Hepatocyte (in vitro differentiated cells): ENCODE results near the gene ACTA2. TPM values are rescaled to one million over a fixed set of nuclear protein-coding genes. Genes with fewer than 3 reads are reported as not detected.

ENCODE experiments used
- DNase-seq: peaks from one replicate; pipeline ENCODE4 v3.0.0-alpha.2; 2016; ENCODE audit warnings: low spot score
- H2AFZ ChIP-seq: fragments of 200-600 bp; sonication (generic); 2 replicates; pipeline ENCODE4 v1.6.0; 2016; ENCODE audit warnings: antibody characterized with exemption, mild to moderate bottlenecking
- H3K27ac ChIP-seq: fragments of 200-600 bp; sonication (generic); 2 replicates; pipeline ENCODE4 v1.5.1; 2016; ENCODE audit warnings: mild to moderate bottlenecking
- H3K27me3 ChIP-seq: fragments of 200-600 bp; sonication (generic); 2 replicates; pipeline ENCODE4 v1.6.1; 2016
- H3K36me3 ChIP-seq: fragments of 200-600 bp; sonication (generic); replicated peaks from 2 replicates; pipeline ENCODE4 v1.5.1; 2016; ENCODE audit warnings: low read depth; ENCODE audit not compliant: insufficient read depth
- H3K4me1 ChIP-seq: fragments of 200-600 bp; sonication (generic); 2 replicates; pipeline ENCODE4 v1.5.1; 2016; ENCODE audit warnings: mild to moderate bottlenecking, moderate library complexity; ENCODE audit not compliant: insufficient read depth
- H3K4me2 ChIP-seq: fragments of 200-600 bp; sonication (generic); 2 replicates; pipeline ENCODE4 v1.6.0; 2016
- H3K4me3 ChIP-seq: fragments of 200-600 bp; sonication (generic); 2 replicates; pipeline ENCODE4 v1.5.1; 2016; ENCODE audit warnings: mild to moderate bottlenecking
- H3K79me2 ChIP-seq: fragments of 200-600 bp; sonication (generic); 2 replicates; pipeline ENCODE4 v1.6.0; 2017; ENCODE audit warnings: mild to moderate bottlenecking
- H3K9me2 ChIP-seq: fragments of 200-600 bp; sonication (generic); replicated peaks from 2 replicates; pipeline ENCODE4 v1.6.0; 2017; ENCODE audit warnings: mild to moderate bottlenecking; ENCODE audit not compliant: insufficient read depth
- H3K9me3 ChIP-seq: fragments of 200-600 bp; sonication (generic); 2 replicates; pipeline ENCODE4 v1.5.1; 2016; ENCODE audit warnings: low read depth, mild to moderate bottlenecking
- H4K20me1 ChIP-seq: fragments of 200-600 bp; sonication (generic); 2 replicates; pipeline ENCODE4 v1.6.0; 2016; ENCODE audit warnings: mild to moderate bottlenecking; ENCODE audit not compliant: insufficient read depth, poor library complexity, severe bottlenecking
- EZH2 ChIP-seq: fragments of 200-600 bp; sonication (generic); IDR thresholded peaks from 2 replicates; pipeline ENCODE4 v1.6.1; 2016; ENCODE audit warnings: antibody characterized with exemption, mild to moderate bottlenecking, borderline replicate concordance
- EZH2phosphoT487 ChIP-seq: fragments of 200-600 bp; sonication (generic); IDR thresholded peaks from one replicate; pipeline ENCODE4 v1.6.1; 2018; ENCODE audit warnings: antibody characterized with exemption, mild to moderate bottlenecking, low read depth, moderate library complexity; ENCODE audit not compliant: unreplicated experiment, severe bottlenecking
- WGBS: methylation state at CpG from one replicate; pipeline ENCODE4 v1.1.6; 2016; ENCODE audit warnings: low lambda C conversion rate; ENCODE audit errors: missing lambda C conversion rate; 5-methylcytosine and 5-hydroxymethylcytosine counted together
- polyA plus RNA-seq: library from polyadenylated mRNA; unstranded; fragments of >200 nt; fragmentation: Nextera tagmentation; extraction: Ambion mirVana; gene quantifications from 2 replicates; pipeline ENCODE4 v1.2.1, GENCODE V29; 2016
- total RNA-seq: library from RNA; depleted of rRNA; stranded (reverse); fragments of >200 nt; gene quantifications from 2 replicates; pipeline ENCODE4 v1.2.3, GENCODE V29; 2014
- TF ChIP-seq, protein P1 (sequence below): fragments of 200-600 bp; sonication (generic); IDR thresholded peaks from 2 replicates; pipeline ENCODE4 v1.5.1; 2016; ENCODE audit warnings: antibody characterized with exemption, mild to moderate bottlenecking; ENCODE audit not compliant: poor library complexity

ACTA2 gene
- total and polyA plus RNA-seq, 2 experiments from 2014 or later = 207 to 218 TPM

DNA sequence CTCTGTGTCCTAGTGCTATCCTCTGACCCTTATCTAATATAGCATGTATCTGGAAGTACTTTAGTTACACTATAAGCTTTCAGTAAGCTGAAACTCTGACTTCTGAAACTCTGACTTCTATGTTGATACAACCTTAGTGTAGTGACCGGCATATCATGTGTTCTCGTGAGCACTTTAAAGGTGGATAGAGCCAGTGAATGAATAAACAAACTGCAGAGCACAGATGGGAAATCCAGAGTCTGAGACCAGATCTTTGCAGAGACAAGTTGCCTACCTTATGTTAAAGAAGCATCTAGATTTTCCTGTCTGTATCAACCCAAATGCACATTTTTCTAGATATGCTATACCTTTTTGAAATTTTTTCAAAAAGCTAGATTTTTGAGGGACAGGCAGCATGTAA is 3.5 kb downstream of the ACTA2 start:
- Histone ChIP-seq H3K79me2 (no peaks in the 10 kb centered on the region), H3K27me3 (no peaks in the 10 kb centered on the region), H2AFZ (no peak overlapping the region), H3K36me3 (no peaks in the 10 kb centered on the region), H3K4me1 (peaks cover 25% of the 10 kb centered on the region), H3K9me2 (no peaks in the 10 kb centered on the region), H3K4me2 (peak overlapping the region; percentile 15), H4K20me1 (no peaks in the 10 kb centered on the region), H3K4me3 (no peak overlapping the region), H3K27ac (no peak overlapping the region), H3K9me3 (no peaks in the 10 kb centered on the region)
- WGBS = 45% methylated on average over 2 of the region's 2 CpGs
- no peak for DNase-seq
- TF ChIP-seq EZH2 (no peak), EZH2phosphoT487 (no peak)
- TF ChIP-seq, protein P1, sequence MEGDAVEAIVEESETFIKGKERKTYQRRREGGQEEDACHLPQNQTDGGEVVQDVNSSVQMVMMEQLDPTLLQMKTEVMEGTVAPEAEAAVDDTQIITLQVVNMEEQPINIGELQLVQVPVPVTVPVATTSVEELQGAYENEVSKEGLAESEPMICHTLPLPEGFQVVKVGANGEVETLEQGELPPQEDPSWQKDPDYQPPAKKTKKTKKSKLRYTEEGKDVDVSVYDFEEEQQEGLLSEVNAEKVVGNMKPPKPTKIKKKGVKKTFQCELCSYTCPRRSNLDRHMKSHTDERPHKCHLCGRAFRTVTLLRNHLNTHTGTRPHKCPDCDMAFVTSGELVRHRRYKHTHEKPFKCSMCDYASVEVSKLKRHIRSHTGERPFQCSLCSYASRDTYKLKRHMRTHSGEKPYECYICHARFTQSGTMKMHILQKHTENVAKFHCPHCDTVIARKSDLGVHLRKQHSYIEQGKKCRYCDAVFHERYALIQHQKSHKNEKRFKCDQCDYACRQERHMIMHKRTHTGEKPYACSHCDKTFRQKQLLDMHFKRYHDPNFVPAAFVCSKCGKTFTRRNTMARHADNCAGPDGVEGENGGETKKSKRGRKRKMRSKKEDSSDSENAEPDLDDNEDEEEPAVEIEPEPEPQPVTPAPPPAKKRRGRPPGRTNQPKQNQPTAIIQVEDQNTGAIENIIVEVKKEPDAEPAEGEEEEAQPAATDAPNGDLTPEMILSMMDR = no peak

DNA sequence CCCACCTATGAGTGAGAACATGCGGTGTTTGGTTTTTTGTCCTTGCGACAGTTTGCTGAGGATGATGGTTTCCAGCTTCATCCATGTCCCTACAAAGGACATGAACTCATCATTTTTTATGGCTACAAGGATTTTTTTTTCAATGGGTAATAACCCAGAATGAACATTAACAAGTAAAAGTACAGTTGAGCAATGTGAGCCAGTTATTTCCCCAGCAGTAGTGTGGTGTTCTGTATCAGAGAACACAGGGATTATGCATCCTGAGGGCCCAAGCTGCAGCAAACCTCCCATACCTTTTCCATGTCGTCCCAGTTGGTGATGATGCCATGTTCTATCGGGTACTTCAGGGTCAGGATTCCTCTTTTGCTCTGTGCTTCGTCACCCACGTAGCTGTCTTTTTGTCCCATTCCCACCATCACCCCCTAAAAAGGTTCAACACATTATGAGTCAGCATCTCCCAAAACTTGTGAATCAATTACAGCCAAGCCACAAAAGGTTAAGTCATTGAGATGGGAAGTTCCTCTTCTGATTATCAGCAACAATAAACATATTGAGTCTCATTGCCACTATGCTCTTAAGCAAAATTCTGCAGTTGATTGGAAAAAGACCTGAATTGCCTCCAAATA is 5.5 kb downstream of the ACTA2 start:
- TF ChIP-seq EZH2 (no peak), EZH2phosphoT487 (no peak)

DNA sequence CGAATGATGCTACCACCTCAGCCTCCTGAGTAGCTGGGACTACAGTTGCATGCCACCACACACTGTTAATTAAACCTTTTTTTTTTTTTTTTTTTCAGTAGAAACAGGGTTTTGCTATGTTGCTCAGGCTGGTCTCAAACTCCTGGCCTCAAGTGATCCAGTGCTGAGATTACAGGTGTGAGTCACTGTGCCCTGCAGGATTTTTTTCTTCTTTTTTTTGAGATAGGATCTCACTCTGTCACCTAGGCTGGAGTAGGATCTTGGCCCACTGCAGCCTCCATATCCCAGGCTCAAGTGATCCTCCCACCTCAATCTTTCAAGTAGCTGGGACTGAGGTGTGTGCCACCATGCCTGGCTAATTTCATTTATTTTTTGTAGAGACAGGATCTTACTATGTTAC is 6.4 kb downstream of the ACTA2 start:
- TF ChIP-seq EZH2 = no peak
- TF ChIP-seq EZH2phosphoT487 = no peak
- TF ChIP-seq, protein P1 = no peak
- H3K4me1 ChIP-seq = peaks cover 14% of the 10 kb centered on the region
- no peak overlapping the region for H2AFZ ChIP-seq
- DNase-seq = no peak
- H3K36me3 ChIP-seq = no peaks in the 10 kb centered on the region
- no peaks in the 10 kb centered on the region for H3K9me3 ChIP-seq
- WGBS = 95% methylated on average over 1 of the region's 1 CpG
- no peaks in the 10 kb centered on the region for H3K27me3 ChIP-seq
- H3K27ac ChIP-seq = no peak overlapping the region
- no peaks in the 10 kb centered on the region for H4K20me1 ChIP-seq
- H3K9me2 ChIP-seq = no peaks in the 10 kb centered on the region
- H3K4me2 ChIP-seq = no peak overlapping the region
- no peaks in the 10 kb centered on the region for H3K79me2 ChIP-seq
- H3K4me3 ChIP-seq = no peak overlapping the region

More for the DNA sequence above, 5.5 kb downstream of the ACTA2 start:
- Histone ChIP-seq H3K36me3 (no peaks in the 10 kb centered on the region), H3K4me3 (no peak overlapping the region), H3K4me2 (no peak overlapping the region), H3K79me2 (no peaks in the 10 kb centered on the region), H2AFZ (no peak overlapping the region), H4K20me1 (no peaks in the 10 kb centered on the region), H3K27me3 (no peaks in the 10 kb centered on the region), H3K9me3 (no peaks in the 10 kb centered on the region), H3K4me1 (peaks cover 15% of the 10 kb centered on the region), H3K27ac (no peak overlapping the region), H3K9me2 (no peaks in the 10 kb centered on the region)
- DNase-seq = no peak
- whole genome bisulfite sequencing = 91% methylated on average over 6 of the region's 6 CpGs

DNA sequence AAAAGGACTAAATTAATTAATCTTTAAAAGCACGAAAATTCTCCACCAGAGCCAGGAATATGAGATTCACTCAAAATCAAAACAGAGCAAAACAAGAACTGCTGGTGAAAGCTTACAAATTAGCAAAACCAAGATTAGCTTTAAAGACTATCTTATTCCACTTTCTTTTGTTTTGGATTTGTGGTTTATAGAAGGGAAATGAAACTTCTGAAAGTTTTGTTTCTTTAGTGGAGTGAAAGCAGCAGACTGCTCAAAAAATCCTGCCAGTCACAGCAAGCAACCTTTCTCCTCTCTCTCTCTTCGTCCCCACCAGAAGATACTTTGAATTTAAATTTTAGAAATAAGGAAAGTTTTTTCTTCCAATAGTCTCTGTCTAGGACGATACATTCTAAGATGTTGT is 7.8 kb downstream of the ACTA2 start:
- H3K9me2 ChIP-seq = no peaks in the 10 kb centered on the region
- no peaks in the 10 kb centered on the region for H3K4me1 ChIP-seq

More for the DNA sequence above, 7.8 kb downstream of the ACTA2 start:
- no peak overlapping the region for H3K4me3 ChIP-seq
- H3K4me2 ChIP-seq = no peak overlapping the region
- TF ChIP-seq EZH2phosphoT487 (no peak), EZH2 (no peak)
- TF ChIP-seq, protein P1 = no peak
- no peak overlapping the region for H3K27ac ChIP-seq
- no peak overlapping the region for H2AFZ ChIP-seq
- no peaks in the 10 kb centered on the region for H3K79me2 ChIP-seq
- H3K9me3 ChIP-seq = no peaks in the 10 kb centered on the region
- no peaks in the 10 kb centered on the region for H4K20me1 ChIP-seq
- WGBS = 87% methylated on average over 3 of the region's 3 CpGs
- no peak for DNase-seq
- no peaks in the 10 kb centered on the region for H3K36me3 ChIP-seq
- no peaks in the 10 kb centered on the region for H3K27me3 ChIP-seq
